Brain microvascular endothelial cell (primary cell): ENCODE measurements around the gene SLC12A9.

Experiments used
- DNase-seq: peaks from one replicate; pipeline ENCODE4 v3.0.0-alpha.2; 2020
- H3K27ac ChIP-seq: fragments of 250-450 bp; sonication (Bioruptor Pico); 2 replicates; pipeline ENCODE4 v1.5.1; 2020; ENCODE audit warnings: mild to moderate bottlenecking, moderate library complexity
- H3K27me3 ChIP-seq: fragments of 250-450 bp; sonication (Bioruptor Pico); replicated peaks from 2 replicates; pipeline ENCODE4 v1.5.1; 2020; ENCODE audit warnings: mild to moderate bottlenecking
- H3K36me3 ChIP-seq: fragments of 250-450 bp; sonication (Bioruptor Pico); replicated peaks from 2 replicates; pipeline ENCODE4 v1.5.1; 2020; ENCODE audit warnings: mild to moderate bottlenecking
- H3K4me3 ChIP-seq: 2 replicates; pipeline ENCODE4 v1.5.1; 2011; ENCODE audit warnings: low read depth, mild to moderate bottlenecking, control low read depth, low read length, moderate library complexity
- CTCF ChIP-seq: IDR thresholded peaks from 2 replicates; pipeline ENCODE4 v1.5.1; 2011; ENCODE audit warnings: low read depth, mild to moderate bottlenecking, moderate library complexity, low read length, control low read depth, inconsistent platforms; ENCODE audit errors: missing control alignments
- in situ Hi-C: cut with HindIII; loops from 2 replicates; pipeline ENCODE4 v1.10.0; 2017; ENCODE audit warnings: low sequenced_read_pairs, low pct_ligation_motif_present

The SLC12A9 gene

GRCh38 chr7:100827330-100828226 is 24.9 kb upstream of the SLC12A9 start, which contains the start of gene EPHB4:
EPHB4 (minus strand) TSS chr7:100827523; CDS start chr7:100827030, 493 bp downstream.
- peaks cover 13% of the 10 kb centered on the region for H3K36me3 ChIP-seq
- peak within 1 kb of the TSS; percentile 72 for H3K4me3 ChIP-seq
- H3K27ac ChIP-seq, result peak within 1 kb of the TSS; percentile 33
- peak; percentile 64 for TF ChIP-seq CTCF
- DNase-seq, result peak; percentile 65
- in situ Hi-C loops, result loop anchor here (25.0 kb wide), 1 partner anchor 115 kb away; the partner anchor contains the start of genes EPO and POP7
- no peaks in the 10 kb centered on the region for H3K27me3 ChIP-seq

- in situ Hi-C loops, result loop anchor here (25.0 kb wide), 1 partner anchor 117 kb away; the partner anchor contains the start of genes EPO and POP7
- TF ChIP-seq CTCF, result no peak
- H3K4me3 ChIP-seq, result no peak overlapping the region
- no peaks in the 10 kb centered on the region for H3K27me3 ChIP-seq
- H3K36me3 ChIP-seq, result no peaks in the 10 kb centered on the region
- no peak overlapping the region for H3K27ac ChIP-seq
- DNase-seq, result no peak
These were observed 23.3 kb upstream of the SLC12A9 start for GRCh38 chr7:100829150-100829716.

DNA sequence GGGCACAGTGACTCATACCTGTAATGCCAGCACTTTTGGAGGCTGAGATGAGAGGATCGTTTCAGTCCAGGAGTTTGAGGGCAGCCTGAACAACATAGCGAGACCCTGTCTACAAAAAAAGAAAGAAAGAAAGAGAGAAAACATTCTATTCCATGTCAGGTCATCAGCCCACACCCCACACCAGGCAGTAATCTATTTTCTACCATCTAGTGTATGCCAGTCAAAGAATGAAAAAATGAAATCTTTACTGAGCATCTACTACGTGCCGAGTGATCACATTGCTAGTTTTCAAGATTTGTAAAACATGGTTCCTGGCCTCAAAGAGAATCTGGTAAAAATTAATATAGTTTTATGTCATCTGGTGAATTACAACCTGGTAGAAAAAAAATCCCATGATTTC is 22.1 kb upstream of the SLC12A9 start:
- no peaks in the 10 kb centered on the region for H3K27me3 ChIP-seq
- no peak for TF ChIP-seq CTCF

DNA sequence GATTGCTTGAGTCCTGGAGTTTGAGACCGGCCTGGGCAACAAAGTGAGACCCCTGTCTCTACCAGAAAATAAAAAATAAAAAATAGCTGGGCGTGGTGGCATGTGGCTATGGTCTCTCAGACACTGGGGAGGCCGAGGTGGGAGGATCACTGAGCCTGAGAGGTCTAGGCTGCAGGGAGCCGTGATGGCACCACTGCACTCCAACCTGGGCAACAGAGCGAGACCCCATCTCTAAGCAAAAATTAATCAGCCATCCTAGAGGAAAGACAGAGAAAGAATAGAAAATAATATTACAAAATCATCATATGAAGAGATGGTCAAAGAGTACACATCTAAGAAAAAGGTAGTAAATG is 20.3 kb upstream of the SLC12A9 start:
- no peaks in the 10 kb centered on the region for H3K27me3 ChIP-seq
- in situ Hi-C loops, result loop anchor here (25.0 kb wide), 1 partner anchor 120 kb away; the partner anchor contains the start of genes EPO and POP7
- no peak overlapping the region for H3K27ac ChIP-seq
- DNase-seq, result no peak
- no peaks in the 10 kb centered on the region for H3K36me3 ChIP-seq
- H3K4me3 ChIP-seq, result no peak overlapping the region
- TF ChIP-seq CTCF, result no peak

More for the DNA sequence above, 22.1 kb upstream of the SLC12A9 start:
- no peaks in the 10 kb centered on the region for H3K36me3 ChIP-seq
- DNase-seq, result no peak
- in situ Hi-C loops, result loop anchor here (25.0 kb wide), 1 partner anchor 118 kb away; the partner anchor contains the start of genes EPO and POP7
- H3K4me3 ChIP-seq, result no peak overlapping the region
- H3K27ac ChIP-seq, result no peak overlapping the region

DNA sequence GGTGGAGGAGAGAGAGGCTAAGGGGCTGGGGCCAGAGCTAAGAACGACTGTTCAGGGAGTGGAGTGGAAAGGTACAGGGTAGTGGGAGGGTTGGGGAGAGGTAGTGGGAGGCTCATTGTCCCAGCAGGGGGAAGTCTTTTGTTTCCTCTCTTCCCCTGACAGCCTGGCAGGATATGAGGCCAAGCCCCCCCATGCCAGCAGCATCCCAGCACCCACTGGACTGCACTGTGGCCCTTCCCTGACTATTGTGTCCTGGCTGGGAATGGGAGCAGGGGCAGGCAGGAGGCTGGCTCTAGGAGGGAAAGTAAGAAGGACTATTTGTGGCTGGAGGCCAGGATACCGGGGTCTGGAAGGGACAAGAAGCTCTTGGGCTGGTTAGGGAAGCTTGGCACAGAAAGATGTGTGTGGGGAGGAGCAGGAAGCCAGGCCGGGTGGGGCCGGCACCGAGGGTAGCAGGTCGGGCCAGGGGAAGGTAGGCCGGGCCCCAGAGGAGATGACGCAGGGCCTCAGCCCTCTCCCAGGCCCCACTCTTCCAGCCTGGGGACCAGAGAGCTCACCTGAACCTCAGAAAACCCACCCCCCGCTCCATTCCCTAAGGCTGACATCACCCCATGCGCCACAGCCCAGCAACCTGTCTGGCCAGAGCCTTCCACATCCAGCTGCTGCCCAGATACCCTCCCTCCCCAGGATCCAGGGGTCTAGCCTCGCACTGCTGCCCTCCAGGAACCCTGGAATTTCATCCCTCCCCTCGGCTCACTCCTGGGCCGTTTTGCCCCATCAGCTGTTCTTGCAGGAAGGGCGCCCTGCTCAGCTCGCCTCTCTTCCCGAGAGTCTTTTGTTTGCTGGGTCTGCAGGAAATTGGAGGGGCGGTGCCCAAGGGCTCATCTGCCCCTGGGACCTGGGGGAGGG is 16.4 kb upstream of the SLC12A9 start:
- no peak overlapping the region for H3K27ac ChIP-seq
- in situ Hi-C loops, result loop anchor here (25.0 kb wide), 1 partner anchor 124 kb away; the partner anchor contains the start of genes EPO and POP7
- no peak for TF ChIP-seq CTCF
- no peak overlapping the region for H3K4me3 ChIP-seq
- no peaks in the 10 kb centered on the region for H3K36me3 ChIP-seq
- no peaks in the 10 kb centered on the region for H3K27me3 ChIP-seq
- DNase-seq, result no peak
